HG02973 (cell line): ENCODE results near the gene AGPAT3.

Experiments used
- ATAC-seq: cut with Tn5 transposase; IDR thresholded peaks from one replicate; pipeline ENCODE4 v1.9.1; 2021; ENCODE audit warnings: moderate library complexity; ENCODE audit not compliant: unreplicated experiment

Gene AGPAT3

GRCh38 chr21:44012474-44013379, 147.7 kb downstream of the AGPAT3 start:
- ATAC-seq: peak; percentile 59

- no peak for ATAC-seq
These were observed 148.5 kb downstream of the AGPAT3 start for GRCh38 chr21:44013380-44014088.

GRCh38 chr21:44017601-44018000, 152.6 kb downstream of the AGPAT3 start:
- no peak for ATAC-seq

GRCh38 chr21:44018127-44018526, 153.1 kb downstream of the AGPAT3 start:
- no peak for ATAC-seq

GRCh38 chr21:44018813-44019567, 154.0 kb downstream of the AGPAT3 start:
- no peak for ATAC-seq

GRCh38 chr21:44019568-44019958, 154.5 kb downstream of the AGPAT3 start:
- ATAC-seq: no peak

GRCh38 chr21:44020551-44020950, 155.5 kb downstream of the AGPAT3 start:
- ATAC-seq: no peak

- no peak for ATAC-seq
These were observed 156.0 kb downstream of the AGPAT3 start for GRCh38 chr21:44021064-44021463.

GRCh38 chr21:44024257-44024656, 159.2 kb downstream of the AGPAT3 start:
- ATAC-seq: no peak

GRCh38 chr21:44024887-44025353, 159.9 kb downstream of the AGPAT3 start:
- ATAC-seq: no peak

- ATAC-seq: no peak
These were observed 162.7 kb downstream of the AGPAT3 start for GRCh38 chr21:44027607-44028286.

GRCh38 chr21:44028287-44028659, 163.2 kb downstream of the AGPAT3 start:
- no peak for ATAC-seq

- ATAC-seq: no peak
These were observed 164.6 kb downstream of the AGPAT3 start for GRCh38 chr21:44029460-44030087.

GRCh38 chr21:44035244-44035643, 170.2 kb downstream of the AGPAT3 start:
- no peak for ATAC-seq
